GM18505 (cell line): ENCODE measurements around the gene PEX26.
"Not testable (repeated sequence)": the region's sequence is repeated elsewhere in the genome, so short reads cannot be mapped to it uniquely, and the experiment has no call there.

ENCODE experiments used
- ATAC-seq: cut with Tn5 transposase; IDR thresholded peaks from one replicate; pipeline ENCODE4 v1.9.1; 2021; ENCODE audit not compliant: unreplicated experiment
- POLR2A ChIP-seq: IDR thresholded peaks from 4 replicates; pipeline ENCODE4 v1.6.1; 2011; ENCODE audit warnings: borderline replicate concordance; ENCODE audit not compliant: insufficient read depth, insufficient read length; ENCODE audit errors: extremely low read depth

Gene PEX26

DNA sequence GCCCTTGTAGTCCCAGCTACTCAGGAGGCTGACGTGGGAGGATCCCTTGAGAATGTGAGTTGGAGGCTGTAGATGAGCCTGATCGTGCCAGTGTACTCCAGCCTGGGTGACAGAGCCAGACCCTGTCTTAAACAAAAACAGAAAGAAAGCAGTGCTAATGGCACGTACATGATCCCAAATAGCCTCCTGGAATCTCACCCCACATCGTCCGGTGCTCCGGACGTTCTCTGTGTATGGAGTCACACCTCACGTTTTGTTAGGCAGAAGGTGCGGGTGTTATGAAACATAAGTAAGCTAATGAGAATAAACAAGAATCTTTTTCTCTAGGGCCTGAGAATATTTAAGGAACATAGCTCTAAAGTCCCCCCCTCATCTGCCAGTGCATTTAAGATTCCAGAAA is 29.7 kb upstream of the PEX26 start:
- ATAC-seq = no peak
- no peak for TF ChIP-seq POLR2A

DNA sequence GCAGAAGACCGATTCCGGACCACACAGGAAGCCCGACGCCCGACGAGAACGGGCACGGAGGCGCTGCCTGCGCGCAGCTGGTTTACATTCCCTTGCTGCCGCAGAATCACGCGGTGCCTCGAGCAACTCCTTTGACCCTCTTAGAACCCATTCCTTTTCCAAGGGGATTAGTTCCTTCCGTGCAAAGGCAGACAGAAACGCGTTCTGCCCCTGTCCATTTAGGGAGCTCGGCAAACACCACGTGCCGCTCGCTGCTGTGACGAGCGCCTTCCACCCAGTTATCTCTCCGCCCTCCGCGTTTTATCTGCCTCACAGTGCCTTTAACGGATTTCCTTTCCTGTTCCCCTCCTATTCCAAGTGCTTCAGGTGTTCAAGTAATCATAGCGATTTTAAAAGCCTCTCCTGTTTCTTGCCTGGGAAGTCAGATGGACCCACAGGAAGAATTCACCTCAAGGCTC is 29.3 kb upstream of the PEX26 start:
- no peak for ATAC-seq
- TF ChIP-seq POLR2A = no peak

DNA sequence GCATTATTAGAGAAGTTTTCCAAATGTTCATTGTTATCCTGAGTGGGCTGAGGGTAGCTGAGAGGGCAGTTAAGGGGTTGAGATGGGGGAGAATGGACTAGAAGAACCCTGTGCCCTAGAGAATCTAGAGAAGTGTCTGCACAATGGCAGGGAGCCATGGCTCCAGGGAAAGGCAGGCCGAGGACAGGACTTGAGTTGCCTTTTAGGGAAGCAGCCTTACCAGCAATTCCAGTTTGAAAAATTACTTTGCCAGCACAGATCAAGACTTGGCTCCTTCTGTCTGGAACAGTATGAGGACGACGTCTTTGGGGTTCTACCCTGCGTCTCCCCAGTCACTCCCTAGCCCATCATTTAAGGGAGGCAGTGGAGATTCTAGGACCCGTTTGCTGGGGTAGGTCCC is 27.7 kb upstream of the PEX26 start:
- ATAC-seq = no peak
- no peak for TF ChIP-seq POLR2A

DNA sequence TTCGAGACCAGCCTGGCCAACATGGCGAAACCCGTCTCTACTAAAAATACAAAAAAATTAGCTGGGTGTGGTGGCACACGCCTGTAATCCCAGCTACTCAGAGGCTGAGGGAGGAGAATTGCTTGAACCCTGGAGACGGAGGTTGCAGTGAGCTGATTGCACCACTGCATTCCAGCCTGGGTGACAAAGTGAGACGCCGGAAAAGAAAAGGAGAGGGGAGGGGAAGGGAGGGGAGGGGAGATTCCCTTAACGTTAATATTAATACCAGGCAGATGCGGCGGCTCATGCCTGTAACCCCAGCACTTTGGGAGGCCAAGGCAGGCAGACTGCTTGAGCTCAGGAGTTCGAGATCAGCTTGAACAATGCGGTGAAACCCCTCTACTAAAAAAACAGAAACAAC is 26.7 kb upstream of the PEX26 start:
- not testable (repeated sequence) for ATAC-seq

DNA sequence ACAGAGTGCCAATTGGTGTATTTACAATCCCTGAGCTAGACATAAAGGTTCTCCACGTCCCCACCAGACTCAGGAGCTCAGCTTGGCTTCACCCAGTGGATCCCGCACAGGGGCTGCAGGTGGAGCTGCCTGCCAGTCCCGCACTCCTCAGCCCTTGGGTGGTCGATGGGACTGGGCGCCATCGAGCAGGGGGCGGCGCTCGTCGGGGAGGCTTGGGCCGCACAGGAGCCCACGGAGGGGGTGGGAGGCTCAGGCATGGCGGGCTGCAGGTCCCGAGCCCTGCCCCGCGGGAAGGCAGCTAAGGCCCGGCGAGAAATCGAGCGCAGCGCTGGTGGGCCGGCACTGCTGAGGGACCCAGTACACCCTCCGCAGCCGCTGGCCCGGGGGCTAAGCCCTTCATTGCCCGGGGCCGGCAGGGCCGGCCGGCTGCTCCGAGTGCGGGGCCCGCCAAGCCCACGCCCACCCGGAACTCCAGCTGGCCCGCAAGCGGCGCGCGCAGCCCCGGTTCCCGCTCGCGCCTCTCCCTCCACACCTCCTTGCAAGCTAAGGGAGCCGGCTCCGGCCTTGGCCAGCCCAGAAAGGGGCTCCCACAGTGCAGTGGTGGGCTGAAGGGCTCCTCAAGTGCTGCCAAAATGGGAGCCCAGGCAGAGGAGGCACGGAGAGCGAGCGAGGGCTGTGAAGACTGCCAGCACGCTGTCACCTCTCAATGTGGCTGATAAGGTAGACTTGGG is 24.4 kb upstream of the PEX26 start:
- ATAC-seq = not testable (repeated sequence)

DNA sequence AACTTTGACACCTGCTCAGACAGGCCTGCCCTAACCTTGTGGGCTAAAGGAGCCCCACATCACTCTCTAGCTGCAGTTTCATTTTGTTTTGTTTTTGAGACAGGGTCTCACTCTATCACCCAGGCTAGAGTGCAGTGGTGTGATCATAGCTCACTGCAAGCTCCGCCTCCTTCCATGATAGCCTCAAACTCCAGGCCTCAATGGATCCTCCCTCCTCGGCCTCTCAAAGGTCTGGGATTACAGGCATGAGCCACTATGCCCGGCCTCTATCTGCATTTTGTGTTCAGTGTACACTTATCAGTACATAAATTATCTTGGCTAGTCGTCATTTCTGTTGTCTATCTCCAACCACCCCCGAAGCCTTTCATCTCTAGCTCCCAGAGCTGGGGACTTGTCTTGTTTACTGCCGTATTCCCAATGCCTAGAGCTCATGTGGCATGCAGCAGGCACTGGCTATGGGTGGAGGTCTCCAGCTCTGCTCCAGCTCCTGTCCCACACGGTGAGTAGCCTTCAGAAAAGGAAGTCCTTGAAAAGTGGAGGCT is 22.1 kb upstream of the PEX26 start:
- TF ChIP-seq POLR2A = no peak
- ATAC-seq = no peak

DNA sequence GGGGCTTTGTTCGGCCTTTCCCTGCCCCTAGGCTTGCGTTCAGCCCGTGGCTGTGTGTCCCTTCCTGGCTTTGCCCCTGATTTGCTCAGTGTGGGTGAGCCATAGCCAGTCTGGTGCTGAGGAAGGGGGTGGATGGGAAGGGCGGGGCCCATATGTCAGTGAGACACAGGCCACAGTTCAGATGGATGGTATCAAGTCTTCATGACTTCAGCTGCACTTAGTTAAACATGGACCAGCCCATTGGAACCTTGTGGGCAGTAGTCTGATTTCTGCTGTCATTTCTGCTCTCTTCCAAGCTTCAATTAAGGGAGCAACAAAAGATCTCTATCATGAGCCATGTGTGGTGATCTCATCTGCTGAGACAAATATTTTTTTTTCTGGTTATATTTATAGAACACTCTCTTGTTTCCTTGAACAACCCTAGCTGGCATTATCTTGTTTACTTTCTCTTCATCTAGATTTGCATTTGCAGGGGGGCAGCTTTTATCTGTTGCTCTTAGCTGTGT is 21.6 kb upstream of the PEX26 start:
- ATAC-seq = no peak
- no peak for TF ChIP-seq POLR2A

DNA sequence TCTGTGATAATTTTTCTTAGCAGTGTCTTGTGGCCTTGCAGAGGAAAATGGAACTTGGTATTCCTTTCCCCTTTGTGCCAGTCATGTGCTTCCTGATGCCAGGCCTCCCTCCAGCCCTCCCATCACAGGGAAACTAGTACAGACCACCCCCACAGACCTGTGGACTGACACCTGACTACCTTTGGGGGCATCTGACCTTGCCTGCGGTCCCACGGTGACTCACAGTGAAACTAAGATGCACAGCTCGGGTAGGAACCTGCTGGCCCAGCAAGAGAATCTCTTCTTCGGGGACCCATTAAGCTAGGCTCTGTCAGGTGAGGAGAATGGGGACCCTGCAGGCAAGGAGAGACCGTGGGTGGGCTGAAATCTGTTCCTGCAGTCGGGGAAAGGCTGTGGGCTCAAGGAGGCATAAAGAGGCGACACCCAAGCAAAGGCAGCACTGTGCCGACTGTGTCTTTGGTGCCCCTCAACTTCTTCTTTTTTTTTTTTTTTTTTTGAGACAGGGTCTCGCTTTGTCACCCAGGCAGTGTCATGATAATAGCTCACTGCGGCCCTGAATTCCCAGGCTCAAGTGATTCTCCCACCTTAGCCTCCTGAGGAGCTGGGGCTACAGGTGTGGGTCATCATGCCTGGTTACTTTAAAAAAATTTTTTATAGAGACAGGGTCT is 20.8 kb upstream of the PEX26 start:
- peak; percentile 55 for ATAC-seq
- no peak for TF ChIP-seq POLR2A

DNA sequence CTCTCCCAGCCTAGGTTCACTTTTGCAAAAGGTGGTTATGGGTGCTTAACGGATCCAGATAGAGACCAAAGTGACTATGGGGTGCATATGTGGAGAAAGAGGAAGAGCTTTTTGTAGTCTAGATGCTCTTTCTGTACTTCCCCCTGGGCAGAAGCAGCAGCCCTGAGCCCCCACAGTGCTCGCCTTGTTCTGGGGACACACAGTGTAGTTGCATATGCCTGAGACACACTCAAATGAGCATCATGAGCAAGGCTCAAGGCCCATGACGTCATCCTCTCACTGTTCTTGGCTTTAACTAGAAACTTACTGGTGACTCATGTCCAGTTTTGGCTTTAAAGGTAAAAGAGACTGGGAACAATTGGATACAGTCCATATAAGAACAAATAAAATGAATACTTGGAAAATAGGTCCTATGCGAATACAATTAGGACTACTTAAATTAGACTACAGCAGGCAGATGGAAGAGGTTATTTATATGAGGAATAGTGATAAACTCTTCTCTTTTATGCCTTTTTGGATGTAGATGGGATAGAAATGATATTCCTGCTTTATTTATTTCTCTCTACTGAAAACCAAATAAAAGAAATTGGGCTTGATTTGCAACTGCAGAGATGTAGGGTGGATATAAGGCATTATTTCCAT is 20.1 kb upstream of the PEX26 start:
- no peak for TF ChIP-seq POLR2A
- ATAC-seq = peak; percentile 56

DNA sequence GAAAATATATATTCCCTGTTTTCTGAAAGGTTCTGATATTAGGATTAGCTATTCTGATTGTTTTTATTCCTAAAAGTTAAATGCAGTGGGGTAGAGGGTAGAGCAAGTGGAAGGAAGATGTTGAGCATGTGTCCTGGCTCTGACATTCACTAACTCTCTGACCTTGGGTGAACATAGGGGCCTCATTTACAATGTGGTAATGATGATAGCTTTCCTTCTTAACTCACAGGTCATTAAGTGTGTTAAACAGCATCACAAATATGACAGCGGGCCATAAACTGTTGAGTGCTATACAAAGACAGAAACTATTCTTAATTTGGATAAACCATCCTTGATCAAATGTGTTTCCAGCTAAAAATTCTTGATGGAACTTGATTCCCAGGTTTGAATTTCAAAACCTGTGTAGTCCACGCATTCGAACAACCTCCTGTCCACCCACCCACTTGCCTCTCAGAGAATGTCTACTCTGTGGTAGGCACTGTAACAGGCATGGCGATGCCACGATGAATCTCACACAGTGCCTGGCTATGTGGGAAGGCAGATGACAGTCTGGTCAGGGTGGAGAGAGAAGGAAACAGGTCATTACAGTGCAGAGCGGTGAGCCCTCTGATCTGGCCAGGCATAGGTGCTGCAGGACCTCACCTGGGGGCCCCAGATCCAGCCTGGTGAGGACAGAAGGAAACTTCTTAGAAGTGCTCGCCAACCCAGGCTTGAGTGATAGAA is 19.3 kb upstream of the PEX26 start:
- ATAC-seq = no peak

DNA sequence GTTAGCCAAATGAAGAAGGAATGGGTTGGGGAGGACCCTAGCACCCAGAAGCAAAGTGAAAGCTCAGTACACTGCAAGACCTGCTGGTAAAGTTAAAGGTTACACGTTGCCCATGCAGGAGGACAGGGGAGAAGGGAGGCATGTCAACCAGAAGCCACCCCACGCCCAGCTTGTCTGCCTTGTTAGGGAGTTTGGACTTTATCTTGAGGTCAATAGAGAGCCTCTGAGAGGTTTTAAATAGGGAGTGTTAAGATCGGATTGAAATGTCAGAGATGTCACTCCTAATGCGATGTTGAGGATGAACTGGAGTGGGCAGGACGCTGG is 18.7 kb upstream of the PEX26 start:
- no peak for TF ChIP-seq POLR2A
- ATAC-seq = no peak

More for the DNA sequence above, 19.3 kb upstream of the PEX26 start:
- no peak for TF ChIP-seq POLR2A

DNA sequence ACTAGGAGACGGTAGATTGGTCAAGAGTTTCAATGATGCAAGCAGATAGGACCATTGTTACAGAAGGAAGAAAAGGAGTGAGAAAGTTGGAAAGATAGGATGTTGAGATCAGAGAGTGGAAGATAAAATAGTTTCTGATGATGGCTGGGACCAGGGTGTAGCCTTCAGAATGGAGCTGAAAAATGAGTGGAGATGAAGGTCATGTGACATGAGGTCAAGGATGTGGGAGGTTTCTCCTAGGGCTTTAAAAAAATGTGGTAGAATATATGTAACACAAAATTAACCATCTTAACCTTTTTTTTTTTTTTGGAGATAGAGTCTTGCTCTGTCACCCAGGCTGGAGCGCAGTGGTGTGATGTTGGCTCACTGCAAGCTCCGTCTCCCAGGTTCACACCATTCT is 18.3 kb upstream of the PEX26 start:
- no peak for TF ChIP-seq POLR2A
- no peak for ATAC-seq

DNA sequence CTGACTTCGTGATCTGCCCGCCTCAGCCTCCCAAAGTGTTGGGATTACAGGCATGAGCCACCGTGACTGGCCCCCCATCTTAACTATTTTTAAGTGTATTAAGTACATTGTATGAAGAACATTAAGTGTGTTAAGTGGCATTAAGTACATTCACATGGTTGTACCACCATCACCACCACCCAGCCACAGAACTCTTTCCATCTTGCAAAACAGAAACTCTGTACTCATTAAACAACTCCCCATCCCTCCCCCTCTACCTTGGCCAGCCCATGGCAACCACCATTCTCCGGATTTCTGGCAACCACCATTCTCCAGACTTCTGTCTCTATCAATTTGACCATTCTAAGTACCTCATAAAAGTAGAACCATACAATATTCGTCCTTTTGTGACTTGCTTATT is 17.8 kb upstream of the PEX26 start:
- no peak for TF ChIP-seq POLR2A
- ATAC-seq = no peak
